OCI-LY1 (cell line): ENCODE results near the gene BEAN1.

Experiments used
- H2AFZ ChIP-seq: fragments of 200-600 bp; sonication (generic), shearing (Covaris generic); 2 replicates; pipeline ENCODE4 v1.6.0; 2014; ENCODE audit warnings: antibody characterized with exemption, mild to moderate bottlenecking, low read length
- H3F3A ChIP-seq: fragments of 200-600 bp; sonication (generic), shearing (Covaris generic); 2 replicates; pipeline ENCODE4 v1.6.0; 2014; ENCODE audit warnings: mild to moderate bottlenecking, antibody characterized with exemption, low read length, moderate library complexity; ENCODE audit not compliant: insufficient read depth
- H3K27ac ChIP-seq: fragments of 200-600 bp; sonication (generic); 2 replicates; pipeline ENCODE4 v1.5.1; 2014; ENCODE audit warnings: low read length, mixed run types, mild to moderate bottlenecking, low read depth; ENCODE audit not compliant: poor library complexity, severe bottlenecking
- H3K27me3 ChIP-seq: fragments of 200-600 bp; sonication (generic); 2 replicates; pipeline ENCODE4 v1.6.0; 2014; ENCODE audit warnings: antibody characterized with exemption, mild to moderate bottlenecking, low read length, moderate library complexity; ENCODE audit not compliant: insufficient read depth
- H3K36me3 ChIP-seq: fragments of 200-600 bp; sonication (generic); 2 replicates; pipeline ENCODE4 v1.6.1; 2014; ENCODE audit warnings: mild to moderate bottlenecking, antibody characterized with exemption, low read length, moderate library complexity, mixed read lengths; ENCODE audit not compliant: insufficient read depth
- H3K4me1 ChIP-seq: fragments of 200-600 bp; sonication (generic); 2 replicates; pipeline ENCODE4 v1.5.1; 2014; ENCODE audit warnings: mild to moderate bottlenecking, low read length, moderate library complexity; ENCODE audit not compliant: insufficient read depth, severe bottlenecking
- H3K4me2 ChIP-seq: fragments of 200-600 bp; sonication (generic), shearing (Covaris generic); 2 replicates; pipeline ENCODE4 v1.6.1; 2014; ENCODE audit warnings: low read length
- H3K4me3 ChIP-seq: fragments of 200-600 bp; sonication (generic); 2 replicates; pipeline ENCODE4 v1.5.1; 2014; ENCODE audit warnings: low read length, low read depth, mild to moderate bottlenecking, mixed read lengths; ENCODE audit not compliant: poor library complexity, severe bottlenecking
- H3K79me2 ChIP-seq: fragments of 200-600 bp; shearing (Covaris generic); 2 replicates; pipeline ENCODE4 v1.6.1; 2016; ENCODE audit warnings: mixed run types, low read length, mixed read lengths; ENCODE audit not compliant: insufficient read depth
- H3K9ac ChIP-seq: fragments of 200-600 bp; sonication (generic), shearing (Covaris generic); 2 replicates; pipeline ENCODE4 v1.6.1; 2014; ENCODE audit warnings: mild to moderate bottlenecking, low read length, mixed read lengths
- H3K9me2 ChIP-seq: fragments of 200-600 bp; sonication (generic), shearing (Covaris generic); 2 replicates; pipeline ENCODE4 v1.6.1; 2014; ENCODE audit warnings: low read depth, mild to moderate bottlenecking, low read length, mixed read lengths
- H3K9me3 ChIP-seq: fragments of 200-600 bp; shearing (Covaris generic); 2 replicates; pipeline ENCODE4 v1.6.1; 2014; ENCODE audit warnings: low read length, mixed read lengths
- H4K20me1 ChIP-seq: fragments of 200-600 bp; sonication (generic), shearing (Covaris generic); 2 replicates; pipeline ENCODE4 v1.6.0; 2016; ENCODE audit warnings: mild to moderate bottlenecking, low read length; ENCODE audit not compliant: insufficient read depth
- EZH2 ChIP-seq: fragments of 200-600 bp; sonication (generic), shearing (Covaris generic); IDR thresholded peaks from 2 replicates; pipeline ENCODE4 v1.8.0; 2017; ENCODE audit warnings: borderline replicate concordance, mixed run types, mild to moderate bottlenecking, antibody characterized with exemption, low read length, moderate library complexity, mixed read lengths
- TF ChIP-seq, protein P1 (sequence below): fragments of 200-600 bp; sonication (generic), shearing (Covaris generic); IDR thresholded peaks from 2 replicates; pipeline ENCODE4 v1.5.1; 2017; ENCODE audit warnings: mild to moderate bottlenecking, antibody characterized with exemption, low read length, moderate library complexity, mixed read lengths

Gene BEAN1

DNA sequence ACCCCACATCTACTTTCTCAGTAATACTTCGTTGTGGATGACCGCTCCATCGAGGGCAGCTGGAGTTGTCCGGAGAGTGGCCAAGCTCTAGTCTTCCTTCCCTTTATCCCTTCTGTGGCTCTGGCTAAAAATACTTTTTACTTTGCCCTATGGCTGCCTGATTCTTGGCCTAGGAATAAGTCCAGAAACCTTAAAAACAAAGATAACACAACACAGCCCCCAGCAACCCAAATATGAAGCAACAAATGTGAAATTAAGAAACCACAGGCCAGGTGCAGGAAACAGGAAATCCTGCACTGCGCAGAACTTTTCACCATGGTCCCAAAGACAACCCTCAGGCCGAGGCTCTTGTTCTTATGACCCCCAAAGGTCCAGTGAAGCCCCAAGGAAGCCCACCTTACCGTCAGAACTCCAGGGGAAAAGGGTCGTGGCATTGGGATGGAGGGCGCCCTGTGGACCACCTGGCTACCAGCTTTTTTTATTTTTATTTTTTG, 96.8 kb downstream of the BEAN1 start:
- H2AFZ ChIP-seq = no peak overlapping the region
- H3K4me3 ChIP-seq = no peak overlapping the region
- peak overlapping the region; percentile 94 for H3K27ac ChIP-seq
- H3K9me3 ChIP-seq = no peaks in the 10 kb centered on the region
- H3K4me2 ChIP-seq = peak overlapping the region; percentile 40
- H4K20me1 ChIP-seq = no peaks in the 10 kb centered on the region
- H3K4me1 ChIP-seq = peaks cover 73% of the 10 kb centered on the region
- TF ChIP-seq EZH2 = no peak
- TF ChIP-seq, protein P1, sequence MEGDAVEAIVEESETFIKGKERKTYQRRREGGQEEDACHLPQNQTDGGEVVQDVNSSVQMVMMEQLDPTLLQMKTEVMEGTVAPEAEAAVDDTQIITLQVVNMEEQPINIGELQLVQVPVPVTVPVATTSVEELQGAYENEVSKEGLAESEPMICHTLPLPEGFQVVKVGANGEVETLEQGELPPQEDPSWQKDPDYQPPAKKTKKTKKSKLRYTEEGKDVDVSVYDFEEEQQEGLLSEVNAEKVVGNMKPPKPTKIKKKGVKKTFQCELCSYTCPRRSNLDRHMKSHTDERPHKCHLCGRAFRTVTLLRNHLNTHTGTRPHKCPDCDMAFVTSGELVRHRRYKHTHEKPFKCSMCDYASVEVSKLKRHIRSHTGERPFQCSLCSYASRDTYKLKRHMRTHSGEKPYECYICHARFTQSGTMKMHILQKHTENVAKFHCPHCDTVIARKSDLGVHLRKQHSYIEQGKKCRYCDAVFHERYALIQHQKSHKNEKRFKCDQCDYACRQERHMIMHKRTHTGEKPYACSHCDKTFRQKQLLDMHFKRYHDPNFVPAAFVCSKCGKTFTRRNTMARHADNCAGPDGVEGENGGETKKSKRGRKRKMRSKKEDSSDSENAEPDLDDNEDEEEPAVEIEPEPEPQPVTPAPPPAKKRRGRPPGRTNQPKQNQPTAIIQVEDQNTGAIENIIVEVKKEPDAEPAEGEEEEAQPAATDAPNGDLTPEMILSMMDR = no peak
- no peaks in the 10 kb centered on the region for H3F3A ChIP-seq
- no peaks in the 10 kb centered on the region for H3K27me3 ChIP-seq
- H3K9me2 ChIP-seq = no peaks in the 10 kb centered on the region
- H3K36me3 ChIP-seq = no peaks in the 10 kb centered on the region
- H3K79me2 ChIP-seq = no peaks in the 10 kb centered on the region
- H3K9ac ChIP-seq = peak overlapping the region; percentile 30; the same call in 1 of the 2 replicates

DNA sequence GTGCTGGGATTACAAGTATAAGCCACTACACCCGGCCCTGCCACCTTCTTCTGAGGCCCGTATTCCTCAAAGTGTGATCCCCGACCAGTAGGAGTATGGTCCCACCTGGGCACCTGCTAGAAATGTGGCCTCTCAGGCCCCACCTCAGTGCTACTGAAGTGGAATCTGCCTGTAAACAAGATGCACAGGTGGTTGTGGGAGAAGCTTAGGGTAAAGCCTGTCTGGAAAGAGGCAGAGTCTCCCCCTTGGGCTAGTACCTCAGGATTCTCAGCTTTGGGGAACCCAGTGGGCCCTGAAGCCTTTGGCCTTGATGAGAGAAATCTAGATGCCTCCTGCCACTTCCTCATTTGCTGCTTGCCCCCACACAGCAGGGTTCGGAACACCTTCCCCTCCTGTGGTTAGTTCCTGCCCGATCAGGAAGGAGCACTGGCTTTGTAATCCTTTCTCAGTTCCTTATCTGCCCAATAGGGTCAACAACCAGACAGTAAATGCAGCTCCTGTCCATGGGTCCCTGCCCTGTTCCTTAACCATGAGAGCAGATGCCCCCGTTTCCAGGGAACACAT, 97.6 kb downstream of the BEAN1 start:
- Histone ChIP-seq H3K9me3 (no peaks in the 10 kb centered on the region), H3K27me3 (no peaks in the 10 kb centered on the region), H4K20me1 (no peaks in the 10 kb centered on the region), H3K4me3 (no peak overlapping the region), H3K79me2 (no peaks in the 10 kb centered on the region), H3F3A (no peaks in the 10 kb centered on the region), H3K9ac (peak overlapping the region; percentile 30; the same call in 1 of the 2 replicates), H2AFZ (no peak overlapping the region), H3K27ac (peak overlapping the region; percentile 94), H3K4me2 (peak overlapping the region; percentile 37), H3K9me2 (no peaks in the 10 kb centered on the region), H3K36me3 (no peaks in the 10 kb centered on the region), H3K4me1 (peaks cover 73% of the 10 kb centered on the region)
- TF ChIP-seq, protein P1 = no peak
- TF ChIP-seq EZH2 = no peak

DNA sequence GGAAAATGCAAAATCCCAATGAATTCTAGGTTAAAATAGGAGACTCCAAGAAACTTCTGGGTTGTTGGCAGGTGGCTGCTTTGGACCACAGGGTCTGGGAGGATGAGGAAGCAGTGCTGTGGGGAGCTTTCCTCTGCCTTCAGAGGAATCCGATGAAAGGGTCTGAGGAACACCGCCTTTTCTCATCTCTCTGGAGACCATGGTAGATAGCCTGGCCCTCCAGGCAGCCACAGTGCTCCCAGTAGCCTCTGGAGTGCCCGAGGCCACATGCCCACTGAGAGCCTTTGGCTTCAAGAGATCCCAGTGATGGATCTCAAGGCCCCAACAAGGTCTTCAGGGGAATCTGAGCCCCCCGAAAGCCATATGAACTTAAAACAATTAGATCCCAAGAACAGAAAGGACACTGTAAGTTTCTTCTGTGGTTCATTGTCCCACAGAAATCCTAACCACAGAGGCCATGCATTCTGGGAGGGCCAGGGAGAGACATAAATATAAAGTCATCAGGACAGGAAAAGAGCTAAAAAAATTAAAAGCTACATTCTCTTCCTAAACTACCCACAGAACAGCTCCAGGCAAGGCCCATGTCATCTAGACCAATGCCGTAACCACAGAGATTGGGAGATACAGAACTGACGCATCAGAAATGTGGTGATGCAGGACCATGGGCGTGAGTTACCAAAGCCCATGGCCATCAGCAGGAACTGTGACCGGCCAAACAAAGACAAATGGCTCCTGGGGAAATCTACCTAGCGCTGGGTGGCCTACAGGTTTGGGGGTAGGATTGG, 98.5 kb downstream of the BEAN1 start:
- no peaks in the 10 kb centered on the region for H3K36me3 ChIP-seq
- TF ChIP-seq, protein P1 = no peak
- no peak overlapping the region for H2AFZ ChIP-seq
- no peaks in the 10 kb centered on the region for H3K79me2 ChIP-seq
- peaks cover 66% of the 10 kb centered on the region for H3K4me1 ChIP-seq
- H3K9ac ChIP-seq = no peak overlapping the region; the same call in 1 of the 2 replicates
- no peaks in the 10 kb centered on the region for H3K9me3 ChIP-seq
- H3K27ac ChIP-seq = peak overlapping the region; percentile 94
- H3K4me2 ChIP-seq = peak overlapping the region; percentile 37
- H3K9me2 ChIP-seq = no peaks in the 10 kb centered on the region
- H3K4me3 ChIP-seq = no peak overlapping the region
- no peaks in the 10 kb centered on the region for H3F3A ChIP-seq
- H3K27me3 ChIP-seq = no peaks in the 10 kb centered on the region
- no peaks in the 10 kb centered on the region for H4K20me1 ChIP-seq
